ENCODE measurements around the gene ZSCAN10.

The ZSCAN10 gene

DNA sequence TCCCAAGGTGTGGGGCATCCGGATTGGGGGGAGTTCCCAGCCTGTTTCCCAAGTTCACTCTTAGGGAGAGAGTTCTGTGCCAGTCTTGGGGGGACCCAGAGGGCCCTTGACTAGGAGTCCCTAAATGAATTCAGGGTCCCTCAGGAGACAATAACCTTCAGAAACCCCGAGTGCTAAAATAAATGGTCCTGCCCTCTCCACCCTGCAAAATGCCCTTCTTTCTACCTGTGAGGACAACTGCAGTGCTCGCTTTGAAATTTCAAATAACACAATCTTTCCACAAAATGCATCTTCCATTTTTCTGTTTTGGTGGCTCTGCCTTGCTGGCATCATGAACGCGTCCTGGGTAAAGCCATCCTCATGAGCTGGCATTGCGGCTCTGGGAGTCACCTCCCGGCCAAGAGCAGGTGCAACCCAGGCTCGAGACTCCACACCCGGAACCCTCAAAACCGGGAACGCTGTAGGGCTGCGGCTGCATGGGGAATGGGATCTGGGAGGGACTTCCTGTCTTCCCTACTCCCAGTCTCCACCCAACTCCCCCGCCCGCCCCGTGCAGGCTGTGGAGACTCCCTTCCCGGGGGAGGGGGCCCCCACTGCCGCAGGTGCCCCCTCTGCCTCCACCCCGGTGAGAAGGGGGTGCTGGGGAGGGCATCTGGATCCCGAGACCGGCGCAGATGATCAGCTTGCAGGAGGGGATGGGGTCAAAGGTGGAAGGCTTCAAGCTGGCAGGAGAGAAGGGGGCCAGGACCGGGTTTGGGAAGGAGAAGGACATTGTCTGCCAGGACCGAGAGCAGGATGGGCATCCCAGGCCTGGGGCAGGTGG lies 13.2 kb upstream of the ZSCAN10 start, which contains the start of gene ZNF205:
TSS of gene ZNF205 (plus strand) at position 529 of the 823 bp plus-strand sequence. CDS start 845 bp downstream, outside the sequence.
- no peak for DNase-seq (ENCODE audit: low read depth in 2 of 2, low spot score in 1 of 2)

DNA sequence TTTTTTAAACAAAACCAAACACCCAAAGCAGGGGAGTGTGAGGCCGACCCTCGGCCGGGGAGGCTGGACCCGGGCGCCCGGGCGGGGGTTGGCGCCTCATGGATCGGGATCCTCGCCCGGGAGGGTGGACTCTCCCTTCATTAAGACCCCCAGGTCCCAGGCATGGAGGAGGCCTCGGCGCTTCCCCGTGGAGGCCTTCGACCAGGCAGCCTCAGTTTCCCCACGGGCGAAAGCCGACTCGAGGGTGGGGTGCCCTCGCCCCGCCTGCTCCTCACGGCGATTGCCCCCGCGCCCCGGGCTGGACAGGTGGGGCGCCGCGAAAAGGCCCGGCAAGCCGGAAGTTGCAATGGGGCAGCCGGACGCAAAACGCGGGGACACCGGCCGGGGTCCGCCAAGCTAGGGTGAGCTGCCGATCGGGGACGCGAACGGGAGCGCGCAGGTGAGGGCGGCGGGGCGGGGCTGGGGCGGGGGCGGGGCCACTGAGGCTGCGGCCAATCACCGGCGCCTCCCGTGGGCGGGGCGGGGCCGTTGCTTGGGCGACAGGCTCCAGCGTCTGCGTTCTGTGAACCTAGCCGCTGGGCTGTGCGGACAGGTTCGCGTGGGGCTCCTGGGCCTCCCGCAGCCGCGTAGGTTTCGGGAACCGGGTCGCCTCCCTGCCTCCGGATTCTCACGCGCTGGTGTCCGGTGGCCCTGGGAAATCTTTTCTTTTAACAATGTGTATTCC lies 7.3 kb upstream of the ZSCAN10 start:
- DNase-seq (ENCODE audit: low read depth in 2 of 2, low spot score in 1 of 2): peak; percentile 65 to 86

DNA sequence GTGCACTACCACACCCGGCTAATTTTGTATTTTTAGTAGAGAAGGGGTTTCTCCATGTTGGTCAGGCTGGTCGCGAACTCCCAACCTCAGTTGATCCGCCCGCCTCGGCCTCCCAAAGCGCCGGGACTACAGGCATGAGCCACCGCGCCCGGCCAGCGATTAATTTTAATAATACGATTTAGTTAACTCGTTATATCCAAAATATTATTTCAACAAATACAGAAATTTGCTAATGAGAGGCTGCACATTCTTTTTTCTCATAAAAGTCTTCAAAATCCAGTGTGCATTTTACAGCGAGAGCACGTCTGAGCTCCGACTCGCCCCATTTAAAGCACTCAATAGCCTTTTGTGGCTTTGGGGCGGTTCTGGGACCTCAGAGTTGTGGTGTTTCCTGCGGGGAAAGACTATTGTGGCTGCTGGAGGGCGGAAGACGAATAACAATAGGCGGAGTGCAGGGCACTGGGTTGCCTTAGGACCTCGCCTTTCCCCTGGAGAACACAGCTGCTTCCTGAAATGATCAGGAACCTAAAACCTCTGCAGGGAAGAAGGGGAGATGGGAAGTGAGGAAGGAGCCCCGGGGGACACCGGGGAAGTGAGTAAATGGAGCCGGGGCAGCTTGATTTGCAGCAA lies 2.9 kb upstream of the ZSCAN10 start:
- DNase-seq (ENCODE audit: low read depth in 2 of 2, low spot score in 1 of 2): no peak

DNA sequence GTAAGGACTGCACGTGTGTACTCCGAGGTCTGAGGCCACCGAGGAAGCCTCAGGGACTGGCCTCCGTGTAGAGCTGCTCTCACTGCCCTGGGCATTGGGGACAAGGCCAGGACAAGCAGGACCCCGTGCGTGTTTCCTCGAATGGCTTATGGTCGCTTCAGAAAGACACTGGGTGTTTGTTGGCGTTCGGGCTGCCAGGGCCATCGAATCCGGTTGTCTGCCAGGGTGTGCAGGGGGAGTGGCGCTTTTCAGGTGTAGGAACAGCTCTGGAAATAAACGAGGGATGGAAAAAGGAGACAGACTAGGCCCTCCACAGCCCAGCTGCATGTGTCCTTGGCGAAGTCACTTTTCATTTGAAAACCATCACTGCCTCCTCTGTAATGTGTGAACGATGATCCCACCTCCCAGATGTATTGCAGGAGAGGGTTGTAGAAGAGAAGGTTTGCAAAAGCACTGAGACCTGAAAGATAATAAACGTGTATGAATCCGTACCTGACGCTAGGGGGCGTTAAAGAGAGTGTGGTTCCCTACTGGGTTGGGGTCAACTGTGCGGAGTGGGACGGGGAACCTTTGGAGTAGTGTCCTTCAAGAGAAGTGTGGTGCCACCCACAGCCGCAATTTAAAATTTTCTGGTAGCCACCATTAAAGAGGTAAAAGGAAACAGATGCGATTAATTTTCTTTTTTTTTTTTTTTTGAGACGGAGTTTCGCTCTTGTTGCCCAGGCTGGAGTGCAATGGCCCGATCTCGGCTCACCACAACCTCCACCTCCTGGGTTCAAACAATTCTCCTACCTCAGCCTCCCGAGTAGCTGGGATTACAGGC lies 2.1 kb upstream of the ZSCAN10 start:
- no peak for DNase-seq (ENCODE audit: low read depth in 2 of 2, low spot score in 1 of 2)

DNA sequence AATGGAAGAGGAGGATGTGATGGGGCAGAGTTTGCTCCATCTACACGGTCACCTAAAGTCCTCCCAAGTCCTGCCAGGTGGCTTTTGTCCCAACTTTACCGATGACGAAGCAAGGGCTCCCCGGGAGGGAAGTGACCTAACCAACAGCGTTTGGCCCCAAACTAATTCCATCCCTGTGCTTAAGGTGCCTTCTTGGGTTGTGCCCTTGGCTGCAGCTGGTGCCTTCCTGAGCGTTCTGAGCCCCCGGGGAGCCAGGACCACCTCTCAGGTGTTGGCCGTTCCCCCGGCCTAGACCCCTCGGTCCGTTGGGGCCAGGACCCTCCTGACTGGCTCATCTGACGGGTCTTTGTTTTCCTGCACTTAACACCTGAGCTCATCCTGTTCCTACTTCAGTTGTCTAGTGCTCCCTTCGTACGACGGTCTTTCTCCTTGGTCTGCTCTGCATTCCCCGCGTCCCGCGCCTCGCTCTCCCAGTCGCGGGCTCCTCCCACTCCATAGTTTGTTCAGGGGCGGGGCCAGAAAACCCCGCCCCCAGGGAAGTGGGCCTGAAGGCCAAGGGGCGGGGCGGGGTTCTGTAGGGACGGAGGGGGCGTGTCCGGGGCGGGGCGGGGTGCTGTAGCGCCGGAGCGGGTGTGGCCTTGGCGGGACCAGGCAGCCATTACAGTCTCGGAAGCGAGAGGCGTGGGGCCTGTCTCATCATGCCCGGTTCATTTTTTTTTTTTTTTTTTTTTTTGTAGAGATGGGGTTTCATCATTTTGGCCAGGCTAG lies 822 bp upstream of the ZSCAN10 start:
- peak; percentile 79 to 84 for DNase-seq (ENCODE audit: low read depth in 2 of 2, low spot score in 1 of 2)

DNA sequence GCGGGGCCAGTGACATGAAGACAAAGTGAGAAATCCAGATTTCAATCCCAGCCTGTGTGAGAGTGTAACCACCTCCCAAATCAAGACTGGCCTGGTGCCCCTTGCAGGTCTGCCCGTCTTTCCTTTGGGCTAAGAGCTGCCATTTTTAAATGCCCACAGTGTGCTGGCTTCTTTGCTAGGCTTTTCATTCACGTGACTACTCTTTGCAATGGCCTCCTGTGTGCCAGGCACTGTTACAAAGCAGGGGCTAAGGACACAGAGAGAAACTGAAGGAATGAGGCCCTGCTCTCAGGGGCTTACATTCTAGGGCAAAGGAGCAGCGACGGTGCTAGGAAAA lies 269 bp upstream of the ZSCAN10 start:
- no peak for DNase-seq (ENCODE audit: low read depth in 2 of 2, low spot score in 1 of 2)

DNA sequence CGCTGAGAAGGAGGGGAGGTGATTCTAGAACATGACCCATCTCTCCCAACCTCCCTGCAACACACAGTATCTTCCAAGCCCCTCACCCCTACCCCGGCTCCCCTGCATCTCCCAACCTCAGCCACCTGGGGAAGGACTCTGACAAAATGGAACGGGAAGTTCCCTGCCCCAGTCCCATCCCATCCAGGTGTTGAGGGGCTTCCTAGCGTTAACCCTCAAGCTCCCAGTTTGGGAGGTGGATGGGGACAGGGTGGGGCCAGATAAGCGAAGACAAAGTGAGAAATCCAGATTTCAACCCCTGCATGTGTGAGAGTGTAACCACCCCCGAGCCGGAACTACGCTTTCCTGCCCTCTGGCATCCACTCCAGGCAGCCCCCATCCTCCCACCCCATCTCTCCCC lies 1.8 kb downstream of the ZSCAN10 start:
- no peak for DNase-seq (ENCODE audit: low read depth in 2 of 2, low spot score in 1 of 2)

DNA sequence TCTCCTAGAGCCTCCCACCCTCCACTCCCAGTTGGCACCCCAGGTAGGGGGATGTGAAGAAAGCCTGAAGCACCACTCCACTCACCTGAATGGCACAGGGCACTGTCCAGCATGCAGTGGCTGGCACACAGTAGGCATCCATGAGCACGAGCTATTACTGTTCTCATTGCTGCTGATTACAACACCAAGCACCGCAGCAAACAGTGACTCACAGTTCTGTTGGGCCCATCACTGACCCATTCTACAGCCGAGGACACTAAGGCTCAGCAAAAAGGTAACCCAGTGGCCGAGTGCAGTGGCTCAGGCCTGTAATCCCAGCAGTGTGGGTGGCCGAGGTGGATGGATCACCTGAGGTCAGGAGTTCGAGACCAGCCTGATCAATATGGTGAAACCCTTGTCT lies 2.7 kb downstream of the ZSCAN10 start:
- DNase-seq (ENCODE audit: low read depth in 2 of 2, low spot score in 1 of 2): no peak

DNA sequence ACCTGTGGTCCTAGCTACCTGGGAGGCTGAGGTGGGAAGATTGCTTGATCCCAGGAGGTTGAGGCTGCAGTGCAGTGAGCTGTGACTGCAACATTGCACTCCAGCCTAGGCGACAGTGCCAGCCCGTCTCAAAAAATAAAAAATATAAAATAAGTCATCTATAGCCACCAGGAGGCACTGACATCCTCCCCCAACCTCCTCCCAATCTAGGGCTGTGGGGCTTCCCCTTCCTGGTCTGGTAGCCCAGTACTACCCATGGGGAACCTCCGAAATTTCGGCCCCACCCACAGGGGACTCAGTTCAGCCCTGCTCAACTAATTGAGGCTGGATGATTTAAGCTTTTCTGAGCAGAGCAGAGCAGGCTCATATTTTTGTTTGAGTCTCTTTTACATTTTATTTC lies 3.2 kb downstream of the ZSCAN10 start:
- DNase-seq (ENCODE audit: low read depth in 2 of 2, low spot score in 1 of 2): peak in 1 of 2 donors; percentile 41

DNA sequence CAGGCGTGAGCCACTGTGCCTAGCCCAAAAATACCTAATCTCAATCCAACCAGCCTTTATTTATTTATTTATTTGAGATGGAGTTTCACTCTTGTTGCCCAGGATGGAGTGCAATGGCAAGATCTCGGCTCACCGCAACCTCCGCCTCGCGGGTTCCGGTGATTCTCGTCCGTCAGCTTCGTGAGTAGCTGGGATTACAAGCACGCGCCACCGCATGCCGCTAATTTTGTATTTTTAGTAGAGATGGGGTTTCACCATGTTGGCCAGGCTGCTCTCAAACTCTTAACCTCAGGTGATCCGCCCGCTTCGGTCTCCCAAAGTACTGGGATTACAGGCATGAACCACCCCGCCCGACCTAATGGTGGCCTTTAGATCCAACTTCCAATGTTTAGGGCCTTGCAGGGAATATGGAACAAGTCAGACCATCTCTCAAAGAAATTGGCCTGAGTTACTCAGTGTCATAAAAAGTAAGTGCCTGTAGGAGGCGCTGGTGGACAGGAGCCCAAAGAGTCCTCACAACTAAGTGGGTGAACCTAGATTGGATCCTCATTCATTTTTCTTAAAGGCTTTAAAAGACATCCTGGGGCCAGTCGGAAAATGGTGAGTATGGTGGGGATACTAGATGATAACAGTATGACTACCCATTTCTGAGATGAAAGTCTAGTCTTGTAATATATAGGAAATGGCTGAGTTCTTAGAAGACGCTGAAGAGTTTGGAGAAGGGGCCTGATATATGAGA lies 4.6 kb downstream of the ZSCAN10 start:
- DNase-seq (ENCODE audit: low read depth in 2 of 2, low spot score in 1 of 2): no peak

DNA sequence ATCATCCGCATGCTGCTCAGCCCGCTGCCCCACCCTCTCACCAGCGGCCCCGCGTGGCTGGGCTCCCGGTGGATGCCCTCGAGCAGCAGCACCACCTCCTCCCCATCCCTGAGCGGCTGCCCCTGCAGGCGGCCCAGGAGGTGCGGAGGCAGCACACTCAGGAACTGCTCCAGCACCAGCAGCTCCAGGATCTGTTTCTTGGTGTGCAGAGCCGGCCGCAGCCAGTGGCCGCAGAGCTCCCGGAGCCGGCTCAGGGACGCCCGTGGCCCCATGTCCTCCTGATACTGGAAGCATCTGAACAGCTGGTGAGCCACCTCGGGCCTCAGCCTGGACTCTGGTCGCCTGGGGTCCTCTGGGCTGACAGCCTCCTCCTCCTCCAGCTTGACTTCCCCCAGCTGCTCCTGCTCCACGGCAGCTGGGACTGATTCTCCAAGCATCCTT lies 6.6 kb downstream of the ZSCAN10 start:
- DNase-seq (ENCODE audit: low read depth in 2 of 2, low spot score in 1 of 2): no peak

DNA sequence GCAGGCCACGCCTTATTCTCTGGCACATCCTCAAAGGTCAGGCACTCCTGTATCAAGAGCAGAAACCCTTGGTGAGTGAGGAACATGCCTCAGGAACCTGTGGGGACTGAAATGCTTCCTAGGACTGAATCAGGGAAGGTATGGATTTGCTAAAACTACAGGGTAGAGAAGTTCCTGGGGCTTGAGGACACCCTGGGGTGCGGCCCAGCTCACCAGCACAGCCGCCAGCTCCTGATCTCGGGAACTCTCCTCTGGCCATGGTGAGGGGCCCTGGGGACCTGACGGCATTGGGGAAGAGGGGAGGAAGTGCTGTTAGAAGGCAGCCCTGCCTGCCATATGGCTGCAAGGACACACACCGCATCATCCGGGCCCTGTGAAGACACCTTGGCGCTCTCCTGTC lies 7.5 kb downstream of the ZSCAN10 start:
- no peak for DNase-seq (ENCODE audit: low read depth in 2 of 2, low spot score in 1 of 2)

DNA sequence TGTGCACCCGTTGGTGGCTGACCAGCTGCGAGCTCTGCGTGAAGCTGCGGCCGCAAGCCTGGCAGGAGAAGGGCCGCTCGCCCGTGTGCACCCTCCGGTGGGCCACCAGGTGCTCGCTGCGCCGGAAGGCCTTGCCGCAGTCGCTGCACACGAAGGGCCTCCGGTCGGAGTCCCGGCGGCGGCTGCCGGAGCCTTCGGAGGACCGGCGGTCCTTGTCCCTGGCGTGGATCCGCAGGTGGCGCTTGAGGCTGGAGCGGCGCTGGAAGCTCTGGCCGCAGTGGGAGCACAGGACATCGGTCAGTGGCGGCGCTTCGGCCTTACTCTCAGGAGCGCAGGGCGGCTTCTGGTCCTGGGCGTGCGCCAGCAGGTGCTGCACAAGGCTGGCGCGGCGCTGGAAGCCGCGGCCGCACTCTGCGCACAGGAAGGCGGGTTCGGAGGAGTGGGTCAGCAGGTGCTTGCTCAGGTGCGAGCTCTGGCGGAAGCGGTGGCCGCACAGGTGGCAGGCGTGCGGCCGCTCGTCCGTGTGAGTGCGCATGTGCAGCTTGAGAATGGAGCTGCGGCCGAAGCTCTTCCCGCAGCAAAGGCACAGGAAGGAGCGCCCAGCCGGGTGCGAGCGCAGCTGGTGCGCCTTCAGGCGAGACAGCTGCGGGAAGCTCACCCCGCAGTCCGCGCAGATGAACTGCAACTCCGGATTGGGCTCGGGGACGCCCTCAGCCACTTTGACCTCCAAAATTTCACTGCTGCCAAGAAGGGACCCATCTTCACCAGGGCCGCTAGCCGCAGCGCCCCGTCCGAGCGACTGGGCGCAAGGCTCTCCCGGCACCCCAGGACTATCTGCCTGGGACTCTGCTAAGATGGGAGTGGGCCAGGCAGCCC lies 9.1 kb downstream of the ZSCAN10 start:
- DNase-seq (ENCODE audit: low read depth in 2 of 2, low spot score in 1 of 2): no peak

DNA sequence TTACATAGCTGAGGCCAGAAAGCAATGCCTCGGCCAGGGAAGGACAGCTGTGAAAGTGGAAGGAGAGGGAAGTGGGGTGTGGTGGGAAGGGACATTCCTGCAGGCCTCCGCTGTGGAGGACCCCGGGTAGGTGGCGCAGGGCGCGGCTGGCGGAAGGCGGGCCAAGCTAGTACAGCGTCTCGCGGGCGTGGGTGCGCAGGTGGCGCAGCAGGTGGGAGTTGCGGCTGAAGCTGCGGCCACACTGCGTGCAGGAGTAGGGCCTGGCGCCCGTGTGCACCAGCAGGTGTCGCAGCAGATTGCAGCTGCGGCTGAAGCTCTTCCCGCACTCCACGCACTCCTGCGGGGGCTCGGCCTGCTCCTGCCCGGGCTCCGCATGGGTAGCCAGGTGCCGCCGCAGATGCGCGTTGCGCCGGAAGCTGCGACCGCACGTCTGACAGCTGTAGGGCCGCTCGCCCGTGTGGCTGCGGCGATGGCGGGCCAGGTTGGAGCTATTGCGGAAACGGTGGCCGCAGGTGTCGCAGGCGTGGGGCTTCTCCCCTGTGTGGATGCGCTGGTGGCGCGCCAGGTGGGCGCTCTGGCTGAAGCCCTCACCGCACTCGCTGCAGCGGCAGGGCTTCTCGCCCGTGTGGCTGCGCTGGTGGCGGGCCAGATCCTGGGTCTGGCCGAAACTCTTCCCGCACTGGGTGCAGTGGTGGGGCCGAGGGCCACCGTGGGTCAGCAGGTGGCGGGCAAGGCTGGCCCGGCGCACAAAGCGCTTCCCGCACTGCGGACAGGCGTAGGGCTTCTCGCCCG lies 10.0 kb downstream of the ZSCAN10 start:
- no peak for DNase-seq (ENCODE audit: low read depth in 2 of 2, low spot score in 1 of 2)

DNA sequence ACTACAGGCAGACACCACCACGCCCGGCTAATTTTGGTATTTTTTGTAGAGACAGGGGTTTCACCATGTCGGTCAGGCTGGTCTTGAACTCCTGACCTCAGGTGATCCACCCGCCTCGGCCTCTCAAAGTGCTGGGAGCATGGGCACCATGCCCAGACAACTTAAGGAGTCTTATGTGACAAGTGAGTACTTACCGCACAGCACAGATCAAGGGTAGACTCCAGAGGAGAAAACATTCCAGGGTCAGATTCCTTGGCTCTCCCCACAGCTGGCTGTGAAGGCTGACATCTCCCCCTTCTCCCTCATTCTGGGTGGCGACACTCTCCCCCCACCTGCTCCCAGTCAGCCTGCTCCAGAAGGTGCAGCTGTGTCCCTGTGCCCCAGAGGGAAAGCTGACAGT lies 10.6 kb downstream of the ZSCAN10 start:
- no peak for DNase-seq (ENCODE audit: low read depth in 2 of 2, low spot score in 1 of 2)

DNA sequence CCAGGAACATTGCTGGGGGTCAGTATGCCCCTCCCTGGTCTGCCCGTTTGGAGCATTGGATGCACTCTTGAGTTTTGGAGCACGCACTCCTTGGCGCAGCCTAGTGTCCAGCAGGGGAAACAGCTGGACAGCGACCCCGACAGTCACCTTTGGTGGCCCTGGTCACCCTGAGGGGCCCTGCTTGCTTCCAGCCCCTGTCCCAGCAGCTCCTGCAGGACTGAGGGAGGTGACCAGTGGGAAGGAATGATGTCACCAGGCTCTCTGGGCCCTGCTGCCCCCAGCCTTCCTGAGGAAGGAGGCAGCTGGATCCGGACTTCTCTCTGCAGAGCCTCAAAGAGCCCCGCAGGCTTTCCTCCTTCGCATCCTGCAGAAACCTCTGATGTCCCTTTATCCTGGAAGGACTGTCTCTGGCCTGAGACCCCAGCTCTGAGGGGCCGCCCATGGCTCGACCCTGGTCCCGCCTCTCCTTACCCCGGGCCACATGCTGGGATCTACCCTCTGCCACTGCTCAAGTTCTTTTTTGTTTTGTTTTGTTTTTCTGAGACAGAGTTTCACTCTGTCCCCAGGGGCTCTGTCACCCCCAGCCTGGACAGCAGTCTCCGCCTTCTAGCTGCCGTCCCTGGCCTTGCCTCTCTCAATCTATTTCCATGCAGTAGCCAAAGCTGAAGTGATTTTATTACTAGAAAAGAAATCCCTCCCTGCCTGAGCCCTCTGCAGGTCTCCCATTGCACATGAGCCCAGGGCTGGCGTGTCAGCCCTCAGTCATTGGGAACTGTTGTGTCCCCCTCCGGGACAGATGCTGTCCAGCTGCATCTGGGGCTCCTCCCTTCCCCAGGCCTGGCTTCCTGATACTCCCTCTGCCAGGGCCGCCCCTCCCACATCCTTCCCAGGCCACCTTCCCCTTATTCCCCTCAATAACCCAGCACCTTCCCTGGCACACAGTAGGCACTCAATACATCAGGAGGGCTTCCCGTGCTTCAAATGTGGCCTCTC lies 11.6 kb downstream of the ZSCAN10 start:
- DNase-seq (ENCODE audit: low read depth in 2 of 2, low spot score in 1 of 2): no peak
